HepG2 (cell line): Measurements from ENCODE around the gene XIST. TPM values are rescaled to one million over a fixed set of nuclear protein-coding genes. Genes with fewer than 3 reads are reported as not detected.

Experiments used
- ATAC-seq: fragments of 200-7000 bp; cut with Tn5 transposase; 3 replicates; pipeline ENCODE4 v1.9.1; 2020; ENCODE audit warnings: mild to moderate bottlenecking, moderate library complexity
- BruUV-seq: library from RNA; stranded (reverse); fragments of 400-500 nt; replicated peaks from 2 replicates; lab custom pipeline; 2021; lab: Mats Ljungman, UMichigan
- CTCF ChIA-PET: fragments of 300-600 bp; formaldehyde crosslinking; extraction: SDS; loops from one replicate; lab custom pipeline; 2021; ENCODE audit warnings: low total read pairs, inconsistent platforms, low intra/inter-chr PET ratio; lab: Yijun Ruan, JAX
- POLR2A ChIA-PET: fragments of 350-600 bp; sonication (Branson Sonifier 250); formaldehyde crosslinking; loops from one replicate; lab custom pipeline; 2020; ENCODE audit warnings: antibody characterized with exemption, inconsistent platforms; lab: Yijun Ruan, JAX
- DNase-seq: peaks from one replicate; pipeline ENCODE4 v3.0.0-alpha.2; 2015; ENCODE audit warnings: low spot score
- FAIRE-seq: peaks from 3 replicates; lab custom pipeline; 2011; peaks lifted over from hg19 to GRCh38; lab: Jason Lieb, UNC
- H2AFZ ChIP-seq: one replicate; pipeline ENCODE4 v1.6.1; 2011; ENCODE audit warnings: low read length, inconsistent platforms
- H3K27ac ChIP-seq: fragments of 300-600 bp; 3 replicates; pipeline ENCODE4 v1.8.0; 2011; ENCODE audit warnings: mixed run types, mild to moderate bottlenecking, mixed read lengths, low read length, inconsistent platforms; ENCODE audit not compliant: insufficient read depth; ENCODE audit errors: extremely low read length
- H3K27me3 ChIP-seq, 2 experiments: fragments of 200-600 bp in 1 of 2; 2 replicates in 1 of 2; 3 replicates in 1 of 2; pipeline versions ENCODE4 v1.6.0 to v1.8.0; 2011; ENCODE audit warnings: low read length in 2 of 2, mild to moderate bottlenecking in 2 of 2, moderate library complexity in 2 of 2, inconsistent platforms in 1 of 2; ENCODE audit not compliant: insufficient read depth in 2 of 2, control insufficient read depth in 1 of 2
- H3K36me3 ChIP-seq, 2 experiments: fragments of 200-600 bp in 1 of 2; replicated peaks in 1 of 2; 2 replicates in 1 of 2; 3 replicates in 1 of 2; pipeline versions ENCODE4 v1.5.1 to v1.8.0; 2011; ENCODE audit warnings: low read length in 2 of 2, inconsistent platforms in 1 of 2; ENCODE audit not compliant: insufficient read depth in 2 of 2, control insufficient read depth in 1 of 2
- H3K4me1 ChIP-seq: 2 replicates; pipeline ENCODE4 v1.5.1; 2012; ENCODE audit warnings: low read length, inconsistent platforms; ENCODE audit not compliant: insufficient read depth
- H3K4me2 ChIP-seq: 2 replicates; pipeline ENCODE4 v1.6.0; 2011; ENCODE audit warnings: low read depth, low read length, inconsistent platforms
- H3K4me3 ChIP-seq, 3 experiments: fragments of 200-600 bp in 1 of 3; sonication (generic), shearing (Covaris generic) in 1 of 3; replicated peaks in 1 of 3; 2 replicates each; pipeline ENCODE4 v1.5.1; 2011 to 2016; ENCODE audit warnings: low read length in 3 of 3, inconsistent platforms in 2 of 3, low read depth in 2 of 3, mild to moderate bottlenecking in 2 of 3, control low read depth in 1 of 3, mixed read lengths in 1 of 3; ENCODE audit not compliant: insufficient read depth in 1 of 3
- H3K79me2 ChIP-seq: one replicate; pipeline ENCODE4 v1.6.1; 2011; ENCODE audit warnings: low read length, inconsistent platforms; ENCODE audit not compliant: insufficient read depth
- H3K9ac ChIP-seq: 2 replicates; pipeline ENCODE4 v1.6.0; 2011; ENCODE audit warnings: mild to moderate bottlenecking, low read depth, low read length, inconsistent platforms; ENCODE audit not compliant: insufficient read depth
- H3K9me3 ChIP-seq: 2 replicates; pipeline ENCODE4 v1.5.1; 2012; ENCODE audit warnings: mild to moderate bottlenecking, low read length
- H4K20me1 ChIP-seq: 2 replicates; pipeline ENCODE4 v1.6.0; 2011; ENCODE audit warnings: inconsistent platforms, mild to moderate bottlenecking, low read length, moderate library complexity; ENCODE audit not compliant: insufficient read depth
- HOXA7 ChIP-seq: sonication (generic); formaldehyde crosslinking; IDR thresholded peaks from 2 replicates; pipeline ENCODE4 v1.8.1; 2022; ENCODE audit warnings: mild to moderate bottlenecking, missing genetic modification reagents, moderate library complexity
- IKZF1 ChIP-seq: fragments of 450-650 bp; IDR thresholded peaks from 2 replicates; pipeline ENCODE4 v1.7.1; 2016
- MBNL3 ChIP-seq: fragments of 250-450 bp; sonication (Bioruptor Pico); conservative IDR thresholded peaks from 2 replicates; pipeline ENCODE4 v1.8.0; 2022; ENCODE audit warnings: mild to moderate bottlenecking, inconsistent platforms
- NR1H2 ChIP-seq: sonication (generic); formaldehyde crosslinking; IDR thresholded peaks from 2 replicates; pipeline ENCODE4 v1.8.1; 2022; ENCODE audit warnings: low read depth, missing genetic modification reagents, borderline replicate concordance
- REXO4 ChIP-seq: sonication (generic); formaldehyde crosslinking; IDR thresholded peaks from 2 replicates; pipeline ENCODE4 v1.8.0; 2022; ENCODE audit warnings: missing genetic modification reagents, mild to moderate bottlenecking, borderline replicate concordance
- SMARCE1 ChIP-seq: fragments of 450-650 bp; IDR thresholded peaks from 2 replicates; pipeline ENCODE4 v1.6.1; 2017; ENCODE audit warnings: borderline replicate concordance
- SOX6 ChIP-seq, 2 experiments: fragments of 450-650 bp in 1 of 2; sonication (generic) in 1 of 2; formaldehyde crosslinking in 1 of 2; IDR thresholded peaks; 2 replicates each; pipeline versions ENCODE4 v1.4.0 to v1.6.1; 2017 to 2020; ENCODE audit warnings: antibody characterized with exemption in 1 of 2, mild to moderate bottlenecking in 1 of 2, missing genetic modification reagents in 1 of 2
- SP2 ChIP-seq: sonication (generic); formaldehyde crosslinking; IDR thresholded peaks from 2 replicates; pipeline ENCODE4 v1.5.1; 2020; ENCODE audit warnings: mild to moderate bottlenecking, missing genetic modification reagents
- TARDBP ChIP-seq: sonication (generic); formaldehyde crosslinking; IDR thresholded peaks from 2 replicates; pipeline ENCODE4 v1.8.0; 2022; ENCODE audit warnings: mild to moderate bottlenecking, missing genetic modification reagents
- TRIM24 ChIP-seq: sonication (generic); formaldehyde crosslinking; IDR thresholded peaks from 2 replicates; pipeline ENCODE4 v1.8.0; 2022; ENCODE audit warnings: mild to moderate bottlenecking, missing genetic modification reagents
- ZNF234 ChIP-seq: sonication (generic); formaldehyde crosslinking; conservative IDR thresholded peaks from 2 replicates; pipeline ENCODE4 v1.5.1; 2020; ENCODE audit warnings: mild to moderate bottlenecking, missing genetic modification reagents
- WGBS: methylation state at CpG from one replicate; pipeline ENCODE4 v1.1.6; 2017; ENCODE audit warnings: low lambda C conversion rate; 5-methylcytosine and 5-hydroxymethylcytosine counted together
- in situ Hi-C: cut with HindIII; loops from 2 replicates; pipeline ENCODE4 v1.10.0; 2017; ENCODE audit warnings: low pct_unique_long_range_greater_than_20kb; ENCODE audit not compliant: extremely low pct_ligation_motif_present
- intact Hi-C: fragments of 100-400 bp; cut with micrococcal nuclease; formaldehyde crosslinking; loops from one replicate; pipeline ENCODE4 v1.10.0; 2022; ENCODE audit not compliant: unreplicated experiment
- polyA plus RNA-seq, 8 experiments: library from polyadenylated mRNA; depleted of rRNA in 3 of 8; stranded (reverse) in 7 of 8; unstranded in 1 of 8; fragments of >200 nt; fragmentation: Illumina TruSeq in 4 of 8; extraction: Trizol in 4 of 8; gene quantifications; 2 replicates each; pipeline versions ENCODE4 v1.2.1 to v1.2.3, GENCODE V29; 2011 to 2016; ENCODE audit warnings: low read depth in 4 of 8, missing spikeins in 1 of 8, mixed read lengths in 1 of 8; ENCODE audit not compliant: insufficient read depth in 1 of 8
- total RNA-seq, 5 experiments: library from RNA; depleted of rRNA; stranded (reverse); fragments of >200 nt; fragmentation: Illumina TruSeq; extraction: Trizol; gene quantifications; 2 replicates each; pipeline ENCODE4 v1.2.3, GENCODE V29; 2016; ENCODE audit warnings: low read depth in 1 of 5
- TF ChIP-seq, protein P1 (sequence below): sonication (generic); formaldehyde crosslinking; IDR thresholded peaks from 2 replicates; pipeline ENCODE4 v1.4.0; 2020; ENCODE audit warnings: missing genetic modification reagents, borderline replicate concordance
- TF ChIP-seq, protein P2 (sequence below): sonication (generic); formaldehyde crosslinking; IDR thresholded peaks from 2 replicates; pipeline ENCODE4 v1.4.0; 2020; ENCODE audit warnings: missing genetic modification reagents
- TF ChIP-seq, protein P3 (sequence below): sonication (generic); formaldehyde crosslinking; IDR thresholded peaks from 2 replicates; pipeline ENCODE4 v1.8.1; 2023; ENCODE audit warnings: mild to moderate bottlenecking, missing genetic modification reagents

The XIST gene
- total and polyA plus RNA-seq, 2 of the 13 experiments (the other 11 are each of a cell fraction or from before 2014, with no cell fraction given), result 0.02 to 0.26 TPM

DNA sequence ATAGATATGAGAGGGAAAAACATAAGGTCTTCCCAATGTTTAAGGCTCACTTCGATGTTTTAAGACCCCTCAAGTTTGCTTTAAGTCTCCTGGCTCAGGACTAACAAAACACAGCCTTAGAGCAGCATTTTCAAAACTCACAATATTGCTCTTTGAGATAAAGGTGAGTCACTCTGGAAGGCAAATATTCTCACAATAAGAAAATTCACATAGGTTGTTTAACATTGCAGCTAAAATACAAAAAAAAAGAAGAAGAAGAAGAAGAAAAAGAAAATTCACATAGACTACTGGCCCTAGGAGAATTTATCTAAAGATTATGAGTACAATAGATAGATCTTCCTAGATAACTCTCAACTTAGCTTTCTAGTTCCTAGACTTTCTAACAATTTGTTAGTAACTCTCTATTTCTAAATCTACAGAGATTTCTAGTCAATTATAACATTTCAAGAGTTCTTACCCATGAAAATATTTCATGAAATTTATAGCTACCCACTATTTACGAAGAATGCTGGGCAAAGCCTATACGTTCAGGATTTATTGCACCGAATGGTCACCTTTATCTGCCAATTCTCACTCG is 22.5 kb downstream of the XIST start:
- no peaks in the 10 kb centered on the region for H3K9me3 ChIP-seq
- BruUV-seq, result no TSS peak
- POLR2A ChIA-PET, result no interaction called here
- no peak for DNase-seq
- no peaks in the 10 kb centered on the region for H3K36me3 ChIP-seq
- TF ChIP-seq SMARCE1 (no peak), SP2 (CRISPR knock-in tag) (no peak), HOXA7 (CRISPR knock-in tag) (no peak), NR1H2 (CRISPR knock-in tag) (no peak), SOX6 (IDR thresholded peaks at IDR 0.05) (no peak), SOX6 (CRISPR knock-in tag; IDR thresholded peaks at IDR 0.05) (no peak), MBNL3 (CRISPR knock-in tag) (no peak), REXO4 (no peak), ZNF234 (CRISPR knock-in tag) (no peak), TRIM24 (CRISPR knock-in tag) (no peak), TARDBP (CRISPR knock-in tag) (no peak), IKZF1 (no peak)
- TF ChIP-seq, protein P1, sequence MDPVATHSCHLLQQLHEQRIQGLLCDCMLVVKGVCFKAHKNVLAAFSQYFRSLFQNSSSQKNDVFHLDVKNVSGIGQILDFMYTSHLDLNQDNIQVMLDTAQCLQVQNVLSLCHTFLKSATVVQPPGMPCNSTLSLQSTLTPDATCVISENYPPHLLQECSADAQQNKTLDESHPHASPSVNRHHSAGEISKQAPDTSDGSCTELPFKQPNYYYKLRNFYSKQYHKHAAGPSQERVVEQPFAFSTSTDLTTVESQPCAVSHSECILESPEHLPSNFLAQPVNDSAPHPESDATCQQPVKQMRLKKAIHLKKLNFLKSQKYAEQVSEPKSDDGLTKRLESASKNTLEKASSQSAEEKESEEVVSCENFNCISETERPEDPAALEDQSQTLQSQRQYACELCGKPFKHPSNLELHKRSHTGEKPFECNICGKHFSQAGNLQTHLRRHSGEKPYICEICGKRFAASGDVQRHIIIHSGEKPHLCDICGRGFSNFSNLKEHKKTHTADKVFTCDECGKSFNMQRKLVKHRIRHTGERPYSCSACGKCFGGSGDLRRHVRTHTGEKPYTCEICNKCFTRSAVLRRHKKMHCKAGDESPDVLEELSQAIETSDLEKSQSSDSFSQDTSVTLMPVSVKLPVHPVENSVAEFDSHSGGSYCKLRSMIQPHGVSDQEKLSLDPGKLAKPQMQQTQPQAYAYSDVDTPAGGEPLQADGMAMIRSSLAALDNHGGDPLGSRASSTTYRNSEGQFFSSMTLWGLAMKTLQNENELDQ (CRISPR knock-in tag), result no peak
- TF ChIP-seq, protein P2, sequence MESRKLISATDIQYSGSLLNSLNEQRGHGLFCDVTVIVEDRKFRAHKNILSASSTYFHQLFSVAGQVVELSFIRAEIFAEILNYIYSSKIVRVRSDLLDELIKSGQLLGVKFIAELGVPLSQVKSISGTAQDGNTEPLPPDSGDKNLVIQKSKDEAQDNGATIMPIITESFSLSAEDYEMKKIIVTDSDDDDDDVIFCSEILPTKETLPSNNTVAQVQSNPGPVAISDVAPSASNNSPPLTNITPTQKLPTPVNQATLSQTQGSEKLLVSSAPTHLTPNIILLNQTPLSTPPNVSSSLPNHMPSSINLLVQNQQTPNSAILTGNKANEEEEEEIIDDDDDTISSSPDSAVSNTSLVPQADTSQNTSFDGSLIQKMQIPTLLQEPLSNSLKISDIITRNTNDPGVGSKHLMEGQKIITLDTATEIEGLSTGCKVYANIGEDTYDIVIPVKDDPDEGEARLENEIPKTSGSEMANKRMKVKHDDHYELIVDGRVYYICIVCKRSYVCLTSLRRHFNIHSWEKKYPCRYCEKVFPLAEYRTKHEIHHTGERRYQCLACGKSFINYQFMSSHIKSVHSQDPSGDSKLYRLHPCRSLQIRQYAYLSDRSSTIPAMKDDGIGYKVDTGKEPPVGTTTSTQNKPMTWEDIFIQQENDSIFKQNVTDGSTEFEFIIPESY (CRISPR knock-in tag), result no peak
- TF ChIP-seq, protein P3, sequence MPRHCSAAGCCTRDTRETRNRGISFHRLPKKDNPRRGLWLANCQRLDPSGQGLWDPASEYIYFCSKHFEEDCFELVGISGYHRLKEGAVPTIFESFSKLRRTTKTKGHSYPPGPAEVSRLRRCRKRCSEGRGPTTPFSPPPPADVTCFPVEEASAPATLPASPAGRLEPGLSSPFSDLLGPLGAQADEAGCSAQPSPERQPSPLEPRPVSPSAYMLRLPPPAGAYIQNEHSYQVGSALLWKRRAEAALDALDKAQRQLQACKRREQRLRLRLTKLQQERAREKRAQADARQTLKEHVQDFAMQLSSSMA (CRISPR knock-in tag), result no peak
- TF ChIP-seq, all 625 proteins: peak for 0
- no peaks in the 10 kb centered on the region for H3K4me1 ChIP-seq
- ATAC-seq, result no peak
- no peak for FAIRE-seq
- WGBS, result 25% methylated on average over 5 of the region's 5 CpGs
- no peak overlapping the region for H3K9ac ChIP-seq
- no peak overlapping the region for H3K4me2 ChIP-seq
- no peak overlapping the region for H3K4me3 ChIP-seq
- in situ Hi-C loops (no loop called here), intact Hi-C loops (no loop called here)
- H4K20me1 ChIP-seq, result no peaks in the 10 kb centered on the region
- no peaks in the 10 kb centered on the region for H3K27me3 ChIP-seq
- no peak overlapping the region for H3K27ac ChIP-seq
- no peaks in the 10 kb centered on the region for H3K79me2 ChIP-seq
- H2AFZ ChIP-seq, result no peak overlapping the region
- CTCF ChIA-PET, result no interaction called here
